Panc1 (cell line): Measurements from ENCODE around the gene PPL. TPM values are rescaled to one million over a fixed set of nuclear protein-coding genes. Genes with fewer than 3 reads are reported as not detected.

Source experiments
- ATAC-seq: fragments of 200-7000 bp; cut with Tn5 transposase; 2 replicates; pipeline ENCODE4 v1.9.1; 2020; ENCODE audit warnings: mild to moderate bottlenecking, moderate library complexity
- BruUV-seq: library from RNA; stranded (reverse); fragments of 400-500 nt; replicated peaks from 2 replicates; lab custom pipeline; 2021; lab: Mats Ljungman, UMichigan
- CTCF ChIA-PET: fragments of 300-600 bp; sonication (Branson Sonifier 250); formaldehyde crosslinking; loops from one replicate; lab custom pipeline; 2022; ENCODE audit warnings: antibody characterized with exemption; lab: Charles Lee
- POLR2A ChIA-PET: fragments of 300-600 bp; sonication (Branson Sonifier 250); formaldehyde crosslinking; loops from one replicate; lab custom pipeline; 2022; ENCODE audit warnings: antibody characterized with exemption; lab: Charles Lee
- DNase-seq: peaks from one replicate; pipeline ENCODE4 v3.0.0-alpha.2; 2010; ENCODE audit warnings: low read depth, low spot score
- H3K27ac ChIP-seq: 2 replicates; pipeline ENCODE4 v1.5.1; 2011; ENCODE audit warnings: mild to moderate bottlenecking, low read length, inconsistent platforms
- H3K27me3 ChIP-seq: fragments of 200-500 bp; sonication (Bioruptor generic); 2 replicates; pipeline ENCODE4 v1.6.0; 2014; ENCODE audit warnings: low read length, inconsistent platforms; ENCODE audit not compliant: control insufficient read depth, insufficient read depth
- H3K36me3 ChIP-seq: fragments of 200-500 bp; sonication (Bioruptor generic); 2 replicates; pipeline ENCODE4 v1.5.1; 2014; ENCODE audit warnings: inconsistent platforms, mild to moderate bottlenecking, low read length, moderate library complexity; ENCODE audit not compliant: control insufficient read depth, insufficient read depth
- H3K4me1 ChIP-seq: 2 replicates; pipeline ENCODE4 v1.5.1; 2011; ENCODE audit warnings: inconsistent platforms, mild to moderate bottlenecking, low read length, moderate library complexity; ENCODE audit not compliant: control insufficient read depth, insufficient read depth
- H3K4me3 ChIP-seq, 2 experiments: 2 replicates each; pipeline ENCODE4 v1.5.1; 2011 to 2012; ENCODE audit warnings: low read depth in 2 of 2, low read length in 2 of 2, mild to moderate bottlenecking in 2 of 2, inconsistent platforms in 1 of 2, moderate library complexity in 1 of 2
- H3K9me3 ChIP-seq: fragments of 200-500 bp; sonication (Bioruptor generic); 2 replicates; pipeline ENCODE4 v1.5.1; 2014; ENCODE audit warnings: low read depth, mild to moderate bottlenecking, inconsistent platforms, low read length, moderate library complexity; ENCODE audit not compliant: control insufficient read depth, insufficient read depth
- CTCF ChIP-seq: fragments of 450-650 bp; IDR thresholded peaks from 2 replicates; pipeline ENCODE4 v1.5.1; 2017; ENCODE audit warnings: mild to moderate bottlenecking
- POLR2AphosphoS5 ChIP-seq: IDR thresholded peaks from 2 replicates; pipeline ENCODE4 v1.6.1; 2012; ENCODE audit warnings: mild to moderate bottlenecking, low read depth, low read length, moderate library complexity
- SIN3A ChIP-seq: IDR thresholded peaks from 2 replicates; pipeline ENCODE4 v1.6.1; 2012; ENCODE audit warnings: low read depth, mild to moderate bottlenecking, low read length, moderate library complexity, borderline replicate concordance; ENCODE audit not compliant: insufficient read depth
- TCF7L2 ChIP-seq: IDR thresholded peaks from 2 replicates; pipeline ENCODE4 v1.6.1; 2011; ENCODE audit warnings: mild to moderate bottlenecking, low read depth, low read length, inconsistent platforms
- in situ Hi-C: cut with HindIII; loops from 2 replicates; pipeline ENCODE4 v1.10.0; 2016; ENCODE audit warnings: low sequenced_read_pairs, low pct_unique_long_range_greater_than_20kb
- intact Hi-C: fragments of 100-400 bp; cut with micrococcal nuclease; formaldehyde crosslinking; loops from one replicate; pipeline ENCODE4 v1.10.0; 2022; ENCODE audit not compliant: unreplicated experiment
- total RNA-seq: library from RNA; stranded (reverse); gene quantifications from one replicate; pipeline ENCODE4 v1.2.1, GENCODE V29; 2021; ENCODE audit not compliant: unreplicated experiment
- TF ChIP-seq, protein P1 (sequence below), 2 experiments: IDR thresholded peaks; 2 replicates each; pipeline ENCODE4 v1.6.1; 2011 to 2012; ENCODE audit warnings: low read depth in 2 of 2, control low read depth in 1 of 2, low read length in 1 of 2, mild to moderate bottlenecking in 1 of 2, moderate library complexity in 1 of 2; ENCODE audit not compliant: insufficient read depth in 1 of 2

PPL gene
- total RNA-seq, 1 experiment from 2014 or later = 89.4 TPM

GRCh38 chr16:4984174-4984990 is 47.4 kb upstream of the PPL start:
- intact Hi-C loops = no loop called here
- POLR2A ChIA-PET = no interaction called here
- CTCF ChIA-PET = interaction anchor here (0.6 kb wide), 1 partner anchor 26 kb away, joined by 6 read pairs; no protein-coding TSS in a partner anchor
- Histone ChIP-seq H3K4me1 (no peaks in the 10 kb centered on the region; the same call in 1 of the 2 replicates), H3K4me3 (no peak overlapping the region), H3K27ac (no peak overlapping the region), H3K9me3 (no peaks in the 10 kb centered on the region), H3K36me3 (no peaks in the 10 kb centered on the region), H3K27me3 (peaks cover 10% of the 10 kb centered on the region)
- DNase-seq (no peak), ATAC-seq (no peak)
- TF ChIP-seq, protein P1, sequence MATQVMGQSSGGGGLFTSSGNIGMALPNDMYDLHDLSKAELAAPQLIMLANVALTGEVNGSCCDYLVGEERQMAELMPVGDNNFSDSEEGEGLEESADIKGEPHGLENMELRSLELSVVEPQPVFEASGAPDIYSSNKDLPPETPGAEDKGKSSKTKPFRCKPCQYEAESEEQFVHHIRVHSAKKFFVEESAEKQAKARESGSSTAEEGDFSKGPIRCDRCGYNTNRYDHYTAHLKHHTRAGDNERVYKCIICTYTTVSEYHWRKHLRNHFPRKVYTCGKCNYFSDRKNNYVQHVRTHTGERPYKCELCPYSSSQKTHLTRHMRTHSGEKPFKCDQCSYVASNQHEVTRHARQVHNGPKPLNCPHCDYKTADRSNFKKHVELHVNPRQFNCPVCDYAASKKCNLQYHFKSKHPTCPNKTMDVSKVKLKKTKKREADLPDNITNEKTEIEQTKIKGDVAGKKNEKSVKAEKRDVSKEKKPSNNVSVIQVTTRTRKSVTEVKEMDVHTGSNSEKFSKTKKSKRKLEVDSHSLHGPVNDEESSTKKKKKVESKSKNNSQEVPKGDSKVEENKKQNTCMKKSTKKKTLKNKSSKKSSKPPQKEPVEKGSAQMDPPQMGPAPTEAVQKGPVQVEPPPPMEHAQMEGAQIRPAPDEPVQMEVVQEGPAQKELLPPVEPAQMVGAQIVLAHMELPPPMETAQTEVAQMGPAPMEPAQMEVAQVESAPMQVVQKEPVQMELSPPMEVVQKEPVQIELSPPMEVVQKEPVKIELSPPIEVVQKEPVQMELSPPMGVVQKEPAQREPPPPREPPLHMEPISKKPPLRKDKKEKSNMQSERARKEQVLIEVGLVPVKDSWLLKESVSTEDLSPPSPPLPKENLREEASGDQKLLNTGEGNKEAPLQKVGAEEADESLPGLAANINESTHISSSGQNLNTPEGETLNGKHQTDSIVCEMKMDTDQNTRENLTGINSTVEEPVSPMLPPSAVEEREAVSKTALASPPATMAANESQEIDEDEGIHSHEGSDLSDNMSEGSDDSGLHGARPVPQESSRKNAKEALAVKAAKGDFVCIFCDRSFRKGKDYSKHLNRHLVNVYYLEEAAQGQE (IDR thresholded peaks at IDR 0.05; ENCODE audit: insufficient read depth in 1 of 2, low read depth in 2 of 2, low read length in 1 of 2) = no peak
- no peak for TF ChIP-seq SIN3A
- BruUV-seq = no TSS peak
- in situ Hi-C loops = no loop called here

GRCh38 chr16:4982056-4982867 is 45.3 kb upstream of the PPL start:
- DNase-seq (no peak), ATAC-seq (peak; percentile 73)
- TF ChIP-seq, protein P1 (IDR thresholded peaks at IDR 0.05; ENCODE audit: insufficient read depth in 1 of 2, low read depth in 2 of 2, low read length in 1 of 2) = no peak
- no peak for TF ChIP-seq CTCF
- TF ChIP-seq SIN3A = no peak
- TF ChIP-seq POLR2AphosphoS5 = no peak
- TF ChIP-seq TCF7L2 = no peak
- POLR2A ChIA-PET = no interaction called here
- intact Hi-C loops (no loop called here), in situ Hi-C loops (no loop called here)
- no peaks in the 10 kb centered on the region; the same call in 1 of the 2 replicates for H3K4me1 ChIP-seq
- CTCF ChIA-PET = no interaction called here
- H3K27ac ChIP-seq = no peak overlapping the region
- no peaks in the 10 kb centered on the region for H3K36me3 ChIP-seq
- no peaks in the 10 kb centered on the region for H3K9me3 ChIP-seq
- H3K27me3 ChIP-seq = peaks cover 10% of the 10 kb centered on the region
- H3K4me3 ChIP-seq = no peak overlapping the region
- BruUV-seq = no TSS peak
